GM23338 (cell line): ENCODE data around the gene GAD1. TPM values are rescaled to one million over a fixed set of nuclear protein-coding genes. Genes with fewer than 3 reads are reported as not detected.

Experiments
- ATAC-seq: fragments of 200-7000 bp; cut with Tn5 transposase; 3 replicates; pipeline ENCODE4 v1.9.1; 2020
- DNase-seq: peaks from one replicate; pipeline ENCODE4 v3.0.0-alpha.2; 2015; ENCODE audit warnings: low spot score
- H2AFZ ChIP-seq: fragments of 200-600 bp; sonication (generic); 2 replicates; pipeline ENCODE4 v1.8.0; 2016; ENCODE audit warnings: antibody characterized with exemption, mild to moderate bottlenecking, moderate library complexity
- H3F3A ChIP-seq: fragments of 200-600 bp; sonication (generic); replicated peaks from 2 replicates; pipeline ENCODE4 v1.8.0; 2017; ENCODE audit warnings: antibody characterized with exemption, mixed run types, low read depth
- H3K27ac ChIP-seq: fragments of 200-600 bp; sonication (generic); 2 replicates; pipeline ENCODE4 v1.6.1; 2016; ENCODE audit warnings: low read depth
- H3K27me3 ChIP-seq: fragments of 200-600 bp; sonication (generic); 2 replicates; pipeline ENCODE4 v1.8.0; 2016; ENCODE audit warnings: mild to moderate bottlenecking, mixed run types, moderate library complexity; ENCODE audit not compliant: insufficient read depth
- H3K36me3 ChIP-seq: fragments of 200-600 bp; sonication (generic); 2 replicates; pipeline ENCODE4 v1.8.0; 2016; ENCODE audit warnings: mild to moderate bottlenecking; ENCODE audit not compliant: insufficient read depth
- H3K4me1 ChIP-seq: fragments of 200-600 bp; sonication (generic); 2 replicates; pipeline ENCODE4 v1.8.0; 2016; ENCODE audit warnings: mild to moderate bottlenecking, moderate library complexity; ENCODE audit not compliant: insufficient read depth
- H3K4me2 ChIP-seq: fragments of 200-600 bp; sonication (generic); 2 replicates; pipeline ENCODE4 v1.7.1; 2017; ENCODE audit warnings: mixed run types
- H3K4me3 ChIP-seq: fragments of 200-600 bp; sonication (generic); 2 replicates; pipeline ENCODE4 v1.6.1; 2016; ENCODE audit warnings: mixed run types
- H3K79me2 ChIP-seq: fragments of 200-600 bp; sonication (generic); replicated peaks from 2 replicates; pipeline ENCODE4 v1.8.0; 2017; ENCODE audit warnings: mild to moderate bottlenecking; ENCODE audit not compliant: insufficient read depth
- H3K9me2 ChIP-seq: fragments of 200-600 bp; sonication (generic); 2 replicates; pipeline ENCODE4 v1.8.0; 2017; ENCODE audit not compliant: insufficient read depth
- H4K20me1 ChIP-seq: fragments of 200-600 bp; sonication (generic); replicated peaks from 2 replicates; pipeline ENCODE4 v1.8.0; 2017; ENCODE audit warnings: mild to moderate bottlenecking; ENCODE audit not compliant: insufficient read depth
- H3K27ac Mint-ChIP-seq: 2 replicates; pipeline ENCODE4 v1.8.0; 2020; ENCODE audit warnings: inconsistent platforms, mild to moderate bottlenecking, moderate library complexity, mixed read lengths
- H3K27me3 Mint-ChIP-seq: 3 replicates; pipeline ENCODE4 v1.8.0; 2022; ENCODE audit warnings: low read depth, mild to moderate bottlenecking, moderate library complexity, mixed read lengths, inconsistent platforms; ENCODE audit not compliant: insufficient read depth, poor library complexity
- H3K36me3 Mint-ChIP-seq: 3 replicates; pipeline ENCODE4 v1.8.0; 2021; ENCODE audit warnings: low read depth, mild to moderate bottlenecking, inconsistent platforms, moderate library complexity, mixed read lengths
- H3K4me1 Mint-ChIP-seq: 3 replicates; pipeline ENCODE4 v1.8.0; 2020; ENCODE audit warnings: mild to moderate bottlenecking, inconsistent platforms, mixed read lengths
- H3K4me3 Mint-ChIP-seq: 3 replicates; pipeline ENCODE4 v1.8.0; 2021; ENCODE audit warnings: moderate library complexity, mild to moderate bottlenecking, inconsistent platforms, mixed read lengths
- H3K9me3 Mint-ChIP-seq: 3 replicates; pipeline ENCODE4 v1.8.0; 2020; ENCODE audit warnings: moderate library complexity, mild to moderate bottlenecking, inconsistent platforms, mixed read lengths
- CTCF ChIP-seq, 2 experiments: fragments of 200-600 bp in 1 of 2; sonication (generic) in 1 of 2; conservative IDR thresholded peaks; 2 replicates each; pipeline versions ENCODE4 v1.5.1 to v1.6.1; 2016 to 2017; ENCODE audit warnings: antibody characterized with exemption in 2 of 2, low read depth in 2 of 2, mild to moderate bottlenecking in 2 of 2, moderate library complexity in 1 of 2
- ETS1 ChIP-seq: IDR thresholded peaks from 2 replicates; pipeline ENCODE4 v1.6.1; 2016; ENCODE audit warnings: antibody characterized with exemption
- EZH2 ChIP-seq: fragments of 200-600 bp; sonication (generic); IDR thresholded peaks from one replicate; pipeline ENCODE4 v1.8.0; 2017; ENCODE audit warnings: antibody characterized with exemption, mild to moderate bottlenecking, low read depth; ENCODE audit not compliant: unreplicated experiment
- EZH2phosphoT487 ChIP-seq: fragments of 200-600 bp; sonication (generic); IDR thresholded peaks from one replicate; pipeline ENCODE4 v1.8.1; 2018; ENCODE audit warnings: antibody characterized with exemption; ENCODE audit not compliant: unreplicated experiment
- polyA plus RNA-seq: library from polyadenylated mRNA; unstranded; fragments of >200 nt; fragmentation: Nextera tagmentation; extraction: Ambion mirVana; gene quantifications from 2 replicates; pipeline ENCODE4 v1.2.1, GENCODE V29; 2016
- total RNA-seq: library from RNA; depleted of rRNA; stranded (reverse); fragments of >200 nt; shearing (Covaris generic); gene quantifications from 2 replicates; pipeline ENCODE4 v1.2.3, GENCODE V29; 2014
- TF ChIP-seq, protein P1 (sequence below): fragments of 250-450 bp; sonication (Bioruptor Pico); IDR thresholded peaks from 2 replicates; pipeline ENCODE4 v1.5.0; 2020; ENCODE audit warnings: mild to moderate bottlenecking, moderate library complexity

The GAD1 gene
- total and polyA plus RNA-seq, 2 experiments from 2014 or later, result 0.17 to 0.34 TPM

- Histone ChIP-seq H3K9me2 (no peaks in the 10 kb centered on the region), H3K4me3 (peak overlapping the region; percentile 63), H2AFZ (peak overlapping the region; percentile 96), H3K36me3 (no peaks in the 10 kb centered on the region), H3K4me1 (peaks cover 68% of the 10 kb centered on the region), H3K27ac (no peak overlapping the region), H3K4me2 (peak overlapping the region; percentile 97), H3K79me2 (no peaks in the 10 kb centered on the region), H3K27me3 (peaks cover 100% of the 10 kb centered on the region), H4K20me1 (peaks cover 10% of the 10 kb centered on the region; the same call in 1 of the 2 replicates), H3F3A (peaks cover 21% of the 10 kb centered on the region)
- Mint-ChIP-seq H3K27ac (no peak overlapping the region), H3K4me1 (peaks cover 67% of the 10 kb centered on the region), H3K9me3 (peaks cover 3% of the 10 kb centered on the region; the same call in 2 of the 3 replicates), H3K4me3 (peak overlapping the region; percentile 77), H3K27me3 (peaks cover 100% of the 10 kb centered on the region), H3K36me3 (no peaks in the 10 kb centered on the region; the same call in 2 of the 3 replicates)
- TF ChIP-seq EZH2phosphoT487, result peak; percentile 82
- no peak for TF ChIP-seq ETS1
- TF ChIP-seq CTCF (conservative IDR thresholded peaks at IDR 0.05; ENCODE audit: low read depth in 2 of 2), result no peak
- TF ChIP-seq EZH2, result peak; percentile 52
- TF ChIP-seq, protein P1, sequence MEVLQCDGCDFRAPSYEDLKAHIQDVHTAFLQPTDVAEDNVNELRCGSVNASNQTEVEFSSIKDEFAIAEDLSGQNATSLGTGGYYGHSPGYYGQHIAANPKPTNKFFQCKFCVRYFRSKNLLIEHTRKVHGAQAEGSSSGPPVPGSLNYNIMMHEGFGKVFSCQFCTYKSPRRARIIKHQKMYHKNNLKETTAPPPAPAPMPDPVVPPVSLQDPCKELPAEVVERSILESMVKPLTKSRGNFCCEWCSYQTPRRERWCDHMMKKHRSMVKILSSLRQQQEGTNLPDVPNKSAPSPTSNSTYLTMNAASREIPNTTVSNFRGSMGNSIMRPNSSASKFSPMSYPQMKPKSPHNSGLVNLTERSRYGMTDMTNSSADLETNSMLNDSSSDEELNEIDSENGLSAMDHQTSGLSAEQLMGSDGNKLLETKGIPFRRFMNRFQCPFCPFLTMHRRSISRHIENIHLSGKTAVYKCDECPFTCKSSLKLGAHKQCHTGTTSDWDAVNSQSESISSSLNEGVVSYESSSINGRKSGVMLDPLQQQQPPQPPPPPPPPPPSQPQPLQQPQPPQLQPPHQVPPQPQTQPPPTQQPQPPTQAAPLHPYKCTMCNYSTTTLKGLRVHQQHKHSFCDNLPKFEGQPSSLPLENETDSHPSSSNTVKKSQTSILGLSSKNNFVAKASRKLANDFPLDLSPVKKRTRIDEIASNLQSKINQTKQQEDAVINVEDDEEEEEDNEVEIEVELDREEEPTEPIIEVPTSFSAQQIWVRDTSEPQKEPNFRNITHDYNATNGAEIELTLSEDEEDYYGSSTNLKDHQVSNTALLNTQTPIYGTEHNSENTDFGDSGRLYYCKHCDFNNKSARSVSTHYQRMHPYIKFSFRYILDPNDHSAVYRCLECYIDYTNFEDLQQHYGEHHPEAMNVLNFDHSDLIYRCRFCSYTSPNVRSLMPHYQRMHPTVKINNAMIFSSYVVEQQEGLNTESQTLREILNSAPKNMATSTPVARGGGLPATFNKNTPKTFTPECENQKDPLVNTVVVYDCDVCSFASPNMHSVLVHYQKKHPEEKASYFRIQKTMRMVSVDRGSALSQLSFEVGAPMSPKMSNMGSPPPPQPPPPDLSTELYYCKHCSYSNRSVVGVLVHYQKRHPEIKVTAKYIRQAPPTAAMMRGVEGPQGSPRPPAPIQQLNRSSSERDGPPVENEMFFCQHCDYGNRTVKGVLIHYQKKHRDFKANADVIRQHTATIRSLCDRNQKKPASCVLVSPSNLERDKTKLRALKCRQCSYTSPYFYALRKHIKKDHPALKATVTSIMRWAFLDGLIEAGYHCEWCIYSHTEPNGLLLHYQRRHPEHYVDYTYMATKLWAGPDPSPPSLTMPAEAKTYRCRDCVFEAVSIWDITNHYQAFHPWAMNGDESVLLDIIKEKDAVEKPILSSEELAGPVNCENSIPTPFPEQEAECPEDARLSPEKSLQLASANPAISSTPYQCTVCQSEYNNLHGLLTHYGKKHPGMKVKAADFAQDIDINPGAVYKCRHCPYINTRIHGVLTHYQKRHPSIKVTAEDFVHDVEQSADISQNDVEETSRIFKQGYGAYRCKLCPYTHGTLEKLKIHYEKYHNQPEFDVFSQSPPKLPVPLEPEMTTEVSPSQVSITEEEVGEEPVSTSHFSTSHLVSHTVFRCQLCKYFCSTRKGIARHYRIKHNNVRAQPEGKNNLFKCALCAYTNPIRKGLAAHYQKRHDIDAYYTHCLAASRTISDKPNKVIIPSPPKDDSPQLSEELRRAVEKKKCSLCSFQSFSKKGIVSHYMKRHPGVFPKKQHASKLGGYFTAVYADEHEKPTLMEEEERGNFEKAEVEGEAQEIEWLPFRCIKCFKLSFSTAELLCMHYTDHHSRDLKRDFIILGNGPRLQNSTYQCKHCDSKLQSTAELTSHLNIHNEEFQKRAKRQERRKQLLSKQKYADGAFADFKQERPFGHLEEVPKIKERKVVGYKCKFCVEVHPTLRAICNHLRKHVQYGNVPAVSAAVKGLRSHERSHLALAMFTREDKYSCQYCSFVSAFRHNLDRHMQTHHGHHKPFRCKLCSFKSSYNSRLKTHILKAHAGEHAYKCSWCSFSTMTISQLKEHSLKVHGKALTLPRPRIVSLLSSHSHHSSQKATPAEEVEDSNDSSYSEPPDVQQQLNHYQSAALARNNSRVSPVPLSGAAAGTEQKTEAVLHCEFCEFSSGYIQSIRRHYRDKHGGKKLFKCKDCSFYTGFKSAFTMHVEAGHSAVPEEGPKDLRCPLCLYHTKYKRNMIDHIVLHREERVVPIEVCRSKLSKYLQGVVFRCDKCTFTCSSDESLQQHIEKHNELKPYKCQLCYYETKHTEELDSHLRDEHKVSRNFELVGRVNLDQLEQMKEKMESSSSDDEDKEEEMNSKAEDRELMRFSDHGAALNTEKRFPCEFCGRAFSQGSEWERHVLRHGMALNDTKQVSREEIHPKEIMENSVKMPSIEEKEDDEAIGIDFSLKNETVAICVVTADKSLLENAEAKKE (CRISPR knock-in tag), result no peak
- DNase-seq (peak; percentile 66), ATAC-seq (peak; percentile 5)
Observed at GRCh38 chr2:170818036-170818751, 1.5 kb downstream of the GAD1 start.
